ENCODE results near the gene TESMIN.

- TF ChIP-seq CTCF (IDR thresholded peaks at IDR 0.05) (no peak), ZNF121 (CRISPR knock-in tag; IDR thresholded peaks at IDR 0.05) (no peak), CREM (CRISPR knock-in tag; IDR thresholded peaks at IDR 0.05) (no peak), SMAD3 (CRISPR knock-in tag; IDR thresholded peaks at IDR 0.05; ENCODE audit: borderline replicate concordance) (no peak), ATF6 (CRISPR knock-in tag; IDR thresholded peaks at IDR 0.05) (no peak), USF1 (CRISPR knock-in tag; IDR thresholded peaks at IDR 0.05) (no peak), AFF4 (CRISPR knock-in tag; IDR thresholded peaks at IDR 0.05; ENCODE audit: borderline replicate concordance) (no peak), IRF1 (CRISPR knock-in tag; IDR thresholded peaks at IDR 0.05) (no peak), NFE2L1 (CRISPR knock-in tag; IDR thresholded peaks at IDR 0.05) (no peak), ARID4B (CRISPR knock-in tag; IDR thresholded peaks at IDR 0.05; ENCODE audit: borderline replicate concordance) (no peak), USF2 (CRISPR knock-in tag; IDR thresholded peaks at IDR 0.05) (no peak), CREB1 (CRISPR knock-in tag; IDR thresholded peaks at IDR 0.05) (no peak), NR3C1 (CRISPR knock-in tag; conservative IDR thresholded peaks at IDR 0.05; ENCODE audit: low read depth) (no peak)
These were observed 35.7 kb downstream of the TESMIN start for GRCh38 chr11:68715456-68716122.
